GM06990 (cell line): Measurements from ENCODE around the gene DDX46.

ENCODE experiments used
- DNase-seq: peaks from one replicate; pipeline ENCODE4 v3.0.0-alpha.2; 2011; ENCODE audit not compliant: insufficient read length; ENCODE audit errors: extremely low read depth
- H3K27me3 ChIP-seq: replicated peaks from 2 replicates; pipeline ENCODE4 v1.6.0; 2011; ENCODE audit warnings: low read length; ENCODE audit not compliant: control insufficient read depth, insufficient read depth
- H3K36me3 ChIP-seq: 2 replicates; pipeline ENCODE4 v1.5.1; 2011; ENCODE audit warnings: low read length; ENCODE audit not compliant: control insufficient read depth, insufficient read depth
- H3K4me3 ChIP-seq: replicated peaks from 2 replicates; pipeline ENCODE4 v1.5.1; 2011; ENCODE audit warnings: low read depth, mild to moderate bottlenecking, control low read depth, low read length
- TF ChIP-seq, protein P1 (sequence below): IDR thresholded peaks from 2 replicates; pipeline ENCODE4 v1.5.1; 2011; ENCODE audit warnings: low read length, control low read depth, mild to moderate bottlenecking, inconsistent platforms; ENCODE audit not compliant: insufficient read depth, poor library complexity, severe bottlenecking

Gene DDX46

DNA sequence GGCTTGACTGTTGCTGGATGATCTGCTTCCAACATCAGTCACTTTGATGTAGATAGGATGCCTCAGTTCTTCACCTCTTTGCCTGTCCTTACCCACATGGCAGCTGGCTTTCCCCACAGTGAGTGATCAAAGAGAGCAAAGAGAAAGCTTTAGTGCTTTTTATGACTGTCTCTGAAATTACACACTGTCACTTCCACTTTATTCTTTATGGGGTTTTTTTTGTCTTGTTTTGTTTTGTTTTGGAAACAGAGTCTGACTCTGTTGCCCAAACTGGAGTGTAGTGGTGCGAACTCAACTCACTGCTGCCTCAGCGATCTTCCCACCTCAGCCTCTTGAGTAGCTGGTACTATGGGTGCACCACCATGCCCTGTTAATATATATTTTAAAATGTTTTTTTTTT lies 54.8 kb downstream of the DDX46 start:
- peaks cover 6% of the 10 kb centered on the region for H3K36me3 ChIP-seq
- DNase-seq = peak; percentile 50
- no peak overlapping the region for H3K4me3 ChIP-seq
- TF ChIP-seq, protein P1, sequence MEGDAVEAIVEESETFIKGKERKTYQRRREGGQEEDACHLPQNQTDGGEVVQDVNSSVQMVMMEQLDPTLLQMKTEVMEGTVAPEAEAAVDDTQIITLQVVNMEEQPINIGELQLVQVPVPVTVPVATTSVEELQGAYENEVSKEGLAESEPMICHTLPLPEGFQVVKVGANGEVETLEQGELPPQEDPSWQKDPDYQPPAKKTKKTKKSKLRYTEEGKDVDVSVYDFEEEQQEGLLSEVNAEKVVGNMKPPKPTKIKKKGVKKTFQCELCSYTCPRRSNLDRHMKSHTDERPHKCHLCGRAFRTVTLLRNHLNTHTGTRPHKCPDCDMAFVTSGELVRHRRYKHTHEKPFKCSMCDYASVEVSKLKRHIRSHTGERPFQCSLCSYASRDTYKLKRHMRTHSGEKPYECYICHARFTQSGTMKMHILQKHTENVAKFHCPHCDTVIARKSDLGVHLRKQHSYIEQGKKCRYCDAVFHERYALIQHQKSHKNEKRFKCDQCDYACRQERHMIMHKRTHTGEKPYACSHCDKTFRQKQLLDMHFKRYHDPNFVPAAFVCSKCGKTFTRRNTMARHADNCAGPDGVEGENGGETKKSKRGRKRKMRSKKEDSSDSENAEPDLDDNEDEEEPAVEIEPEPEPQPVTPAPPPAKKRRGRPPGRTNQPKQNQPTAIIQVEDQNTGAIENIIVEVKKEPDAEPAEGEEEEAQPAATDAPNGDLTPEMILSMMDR = no peak
- H3K27me3 ChIP-seq = no peaks in the 10 kb centered on the region

DNA sequence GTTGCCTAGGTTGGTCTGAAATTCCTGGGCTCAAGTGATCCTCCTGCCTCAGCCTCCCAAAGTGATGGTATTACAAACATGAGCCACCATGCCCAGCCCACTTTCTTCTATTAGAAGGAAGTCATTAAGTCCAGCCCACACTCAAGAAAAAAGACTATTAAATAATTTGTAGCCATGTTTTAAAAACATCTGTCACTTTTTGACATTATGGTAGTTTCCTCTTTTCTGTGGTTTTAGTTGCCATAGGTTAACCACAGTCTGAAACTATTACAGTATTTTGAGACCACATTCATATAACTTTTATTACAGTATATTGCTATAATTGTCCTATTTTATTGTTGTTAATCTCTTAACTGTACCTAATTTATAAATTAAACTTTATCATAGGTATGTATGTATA lies 55.2 kb downstream of the DDX46 start:
- TF ChIP-seq, protein P1 = no peak
- no peak overlapping the region for H3K4me3 ChIP-seq
- H3K27me3 ChIP-seq = no peaks in the 10 kb centered on the region
- peak; percentile 43 for DNase-seq
- H3K36me3 ChIP-seq = peaks cover 6% of the 10 kb centered on the region

DNA sequence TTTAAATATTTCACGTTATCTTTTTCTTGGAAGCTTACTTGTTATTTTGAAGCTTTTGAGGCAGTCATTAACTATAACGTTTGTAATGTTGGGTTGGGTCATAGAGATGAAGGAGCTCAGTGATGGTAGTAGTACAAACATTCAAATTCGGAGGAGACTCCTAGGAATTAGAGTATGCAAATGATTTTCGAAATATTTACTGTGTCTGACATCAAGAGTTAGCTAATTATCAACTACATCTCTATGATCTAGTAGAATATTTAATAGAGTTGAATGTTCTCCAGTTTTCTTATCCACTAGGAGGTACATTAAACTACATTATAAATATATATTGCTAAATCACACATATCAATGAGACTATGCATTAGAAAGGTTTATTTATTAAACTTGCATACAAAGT lies 58.4 kb downstream of the DDX46 start:
- H3K36me3 ChIP-seq = peaks cover 10% of the 10 kb centered on the region
- TF ChIP-seq, protein P1 = no peak
- no peak for DNase-seq

DNA sequence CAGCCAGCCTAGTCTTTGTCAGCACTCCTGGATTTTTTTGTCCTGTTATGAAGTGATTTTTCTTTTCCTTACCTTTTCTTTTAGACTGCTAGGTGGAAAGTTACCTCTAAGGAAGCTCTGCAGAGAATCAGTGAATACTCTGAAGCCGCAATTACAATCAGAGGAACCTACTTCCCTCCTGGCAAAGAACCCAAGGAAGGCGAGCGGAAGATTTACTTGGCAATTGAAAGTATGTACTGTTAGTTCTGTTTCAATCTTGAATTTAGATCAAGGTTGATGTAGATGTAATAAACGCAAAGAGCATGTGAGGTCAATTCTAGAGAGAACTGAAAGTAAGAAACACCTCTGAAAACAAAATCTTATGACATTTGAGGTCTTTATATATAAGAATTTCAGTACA lies 60.2 kb downstream of the DDX46 start:
- TF ChIP-seq, protein P1 = no peak
- Histone ChIP-seq H3K27me3 (no peaks in the 10 kb centered on the region), H3K36me3 (peaks cover 17% of the 10 kb centered on the region), H3K4me3 (no peak overlapping the region)
- DNase-seq = no peak

More for the DNA sequence above, 58.4 kb downstream of the DDX46 start:
- no peaks in the 10 kb centered on the region for H3K27me3 ChIP-seq
- H3K4me3 ChIP-seq = no peak overlapping the region

DNA sequence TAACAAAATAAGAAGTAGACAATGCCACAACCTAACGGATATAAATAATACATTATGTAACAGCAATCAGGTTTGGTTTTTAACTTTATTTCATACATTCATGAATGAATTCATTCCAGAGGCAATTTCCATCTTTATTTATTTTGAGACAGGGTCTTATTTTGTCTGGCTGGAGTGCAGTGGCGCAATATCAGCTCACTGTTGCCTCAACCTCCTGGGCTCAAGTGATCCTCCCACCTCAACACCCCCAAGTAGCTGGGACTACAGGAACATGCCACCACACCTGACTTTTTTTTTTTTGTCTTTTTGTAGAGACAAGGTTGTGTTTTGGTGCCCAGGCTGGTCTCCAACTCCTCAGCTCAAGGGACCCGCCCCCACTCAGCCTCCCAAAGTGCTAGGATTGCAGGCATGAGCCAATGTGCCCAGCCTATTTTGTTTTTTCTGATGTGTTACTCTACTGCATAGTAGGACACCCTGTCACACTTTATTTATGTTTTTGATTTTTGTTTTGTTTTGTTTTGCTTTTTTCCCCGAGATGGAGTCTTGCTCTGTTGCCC lies 60.9 kb downstream of the DDX46 start:
- DNase-seq = no peak
- TF ChIP-seq, protein P1 = no peak
- Histone ChIP-seq H3K4me3 (no peak overlapping the region), H3K27me3 (no peaks in the 10 kb centered on the region), H3K36me3 (peaks cover 17% of the 10 kb centered on the region)

DNA sequence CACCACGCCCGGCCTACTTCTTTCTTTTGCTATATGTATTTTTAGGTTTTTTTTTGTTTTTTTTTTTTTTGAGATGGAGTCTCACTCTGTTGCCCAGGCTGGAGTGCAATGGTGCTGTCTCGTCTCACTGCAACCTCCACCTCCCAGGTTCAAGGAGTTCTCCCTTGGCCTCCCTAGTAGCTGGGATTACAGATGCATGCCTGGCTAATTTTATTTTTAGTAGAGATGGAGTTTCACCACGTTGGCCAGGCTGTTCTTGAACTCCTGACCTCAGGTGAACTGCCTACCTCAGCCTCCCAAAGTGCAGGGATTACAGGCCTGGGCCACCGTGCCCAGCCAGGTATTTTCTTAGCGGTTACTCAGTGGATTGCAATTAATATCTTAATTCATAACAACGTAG lies 63.3 kb downstream of the DDX46 start:
- peaks cover 17% of the 10 kb centered on the region for H3K36me3 ChIP-seq
- no peak overlapping the region for H3K4me3 ChIP-seq
- TF ChIP-seq, protein P1 = no peak
- DNase-seq = no peak
- H3K27me3 ChIP-seq = no peaks in the 10 kb centered on the region
